GM19035 (cell line): Measurements from ENCODE around the gene NAALADL2.
"Not testable (repeated sequence)": the region's sequence is repeated elsewhere in the genome, so short reads cannot be mapped to it uniquely, and the experiment has no call there.

Experiments used
- ATAC-seq: cut with Tn5 transposase; IDR thresholded peaks from one replicate; pipeline ENCODE4 v1.9.1; 2021; ENCODE audit not compliant: unreplicated experiment

The NAALADL2 gene

DNA sequence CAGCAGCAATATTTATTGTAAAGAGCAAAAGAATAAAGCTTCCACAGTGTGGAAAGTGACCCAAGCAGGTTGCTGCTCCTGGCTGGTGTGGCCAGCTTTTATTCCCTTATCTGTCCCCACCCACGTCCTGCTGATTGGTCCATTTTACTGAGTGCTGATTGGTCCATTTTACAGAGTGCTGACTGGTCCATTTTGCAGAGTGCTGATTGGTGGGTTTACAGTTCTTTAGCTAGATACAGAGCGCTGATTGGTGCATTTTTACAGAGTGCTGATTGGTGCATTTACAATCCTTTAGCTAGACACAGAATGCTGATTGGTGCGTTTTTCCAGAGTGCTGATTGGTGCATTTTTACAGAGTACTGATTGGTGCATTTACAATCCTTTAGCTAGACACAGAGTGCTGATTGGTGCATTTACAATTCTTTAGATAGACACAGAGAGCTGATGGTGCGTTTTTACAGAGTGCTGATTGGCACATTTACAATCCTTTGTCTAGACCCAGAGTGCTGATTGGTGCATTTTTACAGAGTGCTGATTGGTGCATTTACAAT is 601.8 kb downstream of the NAALADL2 start:
- not testable (repeated sequence) for ATAC-seq

DNA sequence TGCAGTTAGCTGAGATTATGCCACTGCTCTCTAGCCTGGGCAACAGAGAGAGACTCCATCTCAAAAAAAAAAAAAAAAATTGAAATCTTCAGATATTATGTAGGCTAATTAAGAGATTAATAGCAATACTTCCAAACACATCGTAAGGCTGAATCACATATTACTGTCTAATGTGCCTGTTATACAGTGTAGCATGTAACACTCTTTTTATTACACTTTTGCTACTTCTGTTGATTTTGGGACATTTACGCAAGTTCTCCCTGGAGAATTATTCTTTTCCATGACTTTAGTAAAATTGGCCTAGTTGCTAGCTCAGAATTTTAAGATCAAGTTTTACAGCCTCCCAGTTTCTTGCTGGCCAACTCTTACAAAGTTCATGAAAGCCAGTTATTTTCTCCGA is 605.2 kb downstream of the NAALADL2 start:
- no peak for ATAC-seq

- no peak for ATAC-seq
Observed at GRCh38 chr3:175469124-175469523, 610.0 kb downstream of the NAALADL2 start.

DNA sequence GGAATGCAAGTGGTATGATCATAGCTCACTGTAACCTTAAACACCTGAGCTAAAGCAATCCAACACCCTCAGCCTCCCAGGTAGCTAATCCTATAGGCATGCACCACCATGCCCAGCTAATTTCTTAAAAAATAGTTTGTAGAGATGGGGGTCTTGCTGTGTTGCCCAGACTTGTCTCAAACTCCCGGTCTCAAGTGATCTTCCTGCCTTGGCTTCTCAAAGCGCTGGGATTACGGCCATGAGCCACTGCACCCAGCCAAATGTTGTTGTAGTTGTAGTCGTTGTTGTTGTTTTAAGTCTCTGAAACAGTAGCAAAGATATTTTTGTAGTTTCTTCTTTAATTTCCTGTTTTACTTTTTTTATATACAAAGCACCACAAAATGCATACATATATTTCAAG is 616.6 kb downstream of the NAALADL2 start:
- no peak for ATAC-seq

- no peak for ATAC-seq
Observed at GRCh38 chr3:175476489-175476888, 617.4 kb downstream of the NAALADL2 start.

- ATAC-seq = peak; percentile 88
Observed at GRCh38 chr3:175477651-175478224, 618.6 kb downstream of the NAALADL2 start.

GRCh38 chr3:175478301-175478700 is 619.2 kb downstream of the NAALADL2 start:
- no peak for ATAC-seq

GRCh38 chr3:175479175-175479574 is 620.0 kb downstream of the NAALADL2 start:
- no peak for ATAC-seq

- no peak for ATAC-seq
Observed at GRCh38 chr3:175479800-175480199, 620.7 kb downstream of the NAALADL2 start.

- ATAC-seq = peak; percentile 40
Observed at GRCh38 chr3:175484666-175485065, 625.5 kb downstream of the NAALADL2 start.

DNA sequence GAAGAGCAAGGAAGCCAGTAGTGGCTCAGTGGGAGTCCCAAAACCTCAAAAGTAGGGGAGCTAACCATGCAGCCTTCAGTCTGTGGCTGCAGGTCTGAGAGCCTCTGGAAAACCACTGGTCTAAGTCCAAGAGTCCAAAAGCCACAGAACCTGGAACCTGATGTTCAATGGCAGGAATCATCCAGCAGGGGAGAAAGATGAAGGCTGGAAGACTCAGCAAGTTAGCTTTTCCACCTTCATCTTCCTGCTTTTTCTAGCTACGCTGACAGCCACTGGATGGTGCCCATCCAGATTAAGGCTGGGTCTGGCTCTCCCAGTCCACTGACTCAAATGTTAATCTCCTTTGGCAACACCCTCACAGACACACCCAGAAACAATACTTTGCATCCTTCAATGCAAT is 626.3 kb downstream of the NAALADL2 start:
- no peak for ATAC-seq

DNA sequence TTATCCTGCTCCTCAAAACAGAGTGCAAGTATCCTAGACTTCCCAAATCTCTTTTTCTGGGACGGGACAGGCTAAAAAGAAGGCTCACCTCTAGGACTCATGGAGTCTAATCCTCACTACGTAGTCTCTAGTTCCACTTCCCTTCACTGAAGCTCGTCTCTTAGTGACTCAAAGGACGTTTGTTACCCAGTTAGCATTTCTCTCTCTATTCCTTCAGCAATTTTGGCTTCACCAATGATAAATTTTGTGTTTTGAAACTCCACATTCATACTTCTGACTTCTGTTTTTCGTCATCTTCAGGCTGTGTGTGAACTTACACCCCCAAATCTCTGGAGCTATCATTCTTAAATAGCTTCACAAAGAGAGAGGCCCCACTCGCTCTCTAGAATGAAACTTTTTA is 627.1 kb downstream of the NAALADL2 start:
- no peak for ATAC-seq

GRCh38 chr3:175489406-175489805 is 630.3 kb downstream of the NAALADL2 start:
- ATAC-seq = peak; percentile 46

- no peak for ATAC-seq
Observed at GRCh38 chr3:175493301-175493700, 634.2 kb downstream of the NAALADL2 start.

- peak; percentile 52 for ATAC-seq
Observed at GRCh38 chr3:175495331-175495730, 636.2 kb downstream of the NAALADL2 start.

GRCh38 chr3:175502155-175502554 is 643.0 kb downstream of the NAALADL2 start:
- no peak for ATAC-seq

DNA sequence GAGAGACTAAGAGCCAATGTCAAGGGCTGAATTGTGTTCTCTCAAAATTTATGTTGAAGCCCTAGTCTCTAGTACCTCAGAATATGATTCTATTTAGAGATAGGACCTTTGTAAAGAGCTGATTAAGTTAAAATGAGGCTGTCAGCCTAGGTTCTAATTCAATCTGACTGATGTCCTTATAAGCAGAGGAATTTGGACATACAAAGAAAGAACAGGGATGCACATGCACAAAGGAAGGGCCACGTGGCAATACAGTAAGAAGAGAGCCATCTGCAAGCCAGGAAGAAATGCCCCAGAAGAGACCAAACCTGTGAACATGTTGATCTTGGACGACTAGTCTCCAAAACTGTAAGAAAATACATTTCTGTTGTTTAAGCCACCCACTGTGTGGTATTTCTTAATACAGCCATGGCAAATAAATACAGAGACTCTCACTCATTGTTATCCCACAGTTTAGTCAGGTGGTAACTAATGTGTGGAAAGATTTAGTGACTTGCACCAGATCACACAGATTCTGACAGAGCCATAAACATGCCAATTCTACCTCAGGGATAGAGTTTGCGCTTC is 652.2 kb downstream of the NAALADL2 start:
- no peak for ATAC-seq

DNA sequence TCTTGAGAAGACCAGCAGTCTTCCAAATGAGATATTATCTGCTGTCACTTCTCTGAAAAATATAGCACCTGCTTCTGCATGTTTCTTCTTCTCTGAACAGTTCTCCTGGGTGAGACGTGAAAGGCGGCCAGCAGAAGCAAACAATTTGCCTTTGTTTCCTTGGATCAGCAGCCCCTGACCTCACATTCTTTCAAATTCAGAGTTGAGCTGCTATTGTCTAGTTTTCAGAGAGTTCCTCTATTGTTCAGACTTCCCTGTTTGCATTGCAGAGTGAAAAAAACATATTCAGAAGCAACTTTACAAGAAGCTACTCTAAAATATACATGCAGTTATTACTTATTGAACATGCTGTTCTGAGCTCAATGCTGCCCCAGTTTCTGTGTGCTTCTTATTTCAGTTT is 653.6 kb downstream of the NAALADL2 start:
- no peak for ATAC-seq

DNA sequence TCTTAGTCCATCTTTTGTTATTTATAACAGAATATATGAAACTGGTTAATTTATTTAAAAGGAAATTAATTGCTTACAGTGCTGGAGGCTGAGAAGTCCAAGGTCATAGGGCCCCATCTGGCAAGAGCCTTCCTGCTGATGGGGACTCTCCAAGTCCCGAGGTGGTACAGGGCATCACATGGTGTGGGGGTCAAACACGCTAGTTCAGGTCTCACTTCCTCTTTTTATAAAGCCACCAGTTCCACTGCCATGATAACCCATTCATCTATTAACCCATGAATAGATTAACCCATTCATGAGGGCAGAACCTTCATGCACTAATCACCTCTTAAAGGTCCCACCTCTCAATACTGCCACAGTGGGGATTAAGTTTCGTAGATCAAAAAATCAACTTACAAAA is 659.3 kb downstream of the NAALADL2 start:
- no peak for ATAC-seq

- ATAC-seq = no peak
Observed at GRCh38 chr3:175521406-175521805, 662.3 kb downstream of the NAALADL2 start.

DNA sequence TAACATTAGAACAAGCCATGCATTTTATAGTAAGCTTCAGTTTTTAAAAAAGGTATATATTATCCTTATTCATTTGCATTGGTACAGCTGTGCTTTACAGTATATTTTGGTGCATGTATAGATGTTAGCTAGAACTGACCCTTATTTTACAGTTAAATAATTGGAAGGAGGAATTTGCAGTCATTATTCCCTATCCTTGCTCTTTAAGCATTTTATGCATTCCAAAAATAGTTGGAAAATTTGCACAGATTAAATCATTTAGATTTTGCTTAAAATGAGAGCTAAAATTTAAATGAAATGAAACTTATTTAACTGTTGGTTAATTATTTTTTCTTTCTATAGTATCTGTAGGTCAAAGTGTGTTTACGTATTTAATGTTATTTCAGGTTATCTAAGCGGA is 667.1 kb downstream of the NAALADL2 start:
- ATAC-seq = no peak

DNA sequence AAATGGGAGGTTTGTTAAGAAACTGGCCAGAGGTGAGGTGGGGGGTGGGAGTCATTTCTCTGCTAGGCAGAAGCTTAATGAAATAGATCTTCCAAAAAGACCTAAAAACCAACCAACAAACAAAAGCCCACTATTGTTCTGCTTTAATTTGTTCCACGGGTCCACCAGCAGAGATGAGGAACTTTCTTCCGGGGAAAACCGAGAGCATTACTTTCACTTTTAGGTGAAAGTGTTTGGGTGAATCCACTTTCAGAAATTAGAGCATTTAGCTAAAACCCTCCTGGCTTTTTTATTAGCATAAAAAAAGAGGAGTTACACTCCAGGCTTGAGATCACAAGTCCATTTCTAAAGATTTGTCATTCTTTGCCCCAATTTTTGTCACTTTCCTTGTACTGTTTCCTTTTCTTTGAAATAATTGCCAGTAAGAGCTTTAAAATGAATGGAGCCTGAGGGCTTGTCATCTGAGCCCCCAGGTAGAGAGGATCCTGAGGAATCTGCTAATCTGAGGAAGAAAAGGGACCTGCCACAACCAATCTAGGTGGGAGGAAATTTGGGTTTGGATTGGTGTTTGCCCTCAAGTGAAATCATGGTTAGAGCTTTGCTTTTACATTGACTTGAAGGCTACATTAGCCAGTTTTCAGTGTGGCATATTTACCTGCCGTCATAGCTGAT is 667.6 kb downstream of the NAALADL2 start:
- no peak for ATAC-seq
